H9 (cell line): ENCODE measurements around the gene BCAS3. TPM values are rescaled to one million over a fixed set of nuclear protein-coding genes. Genes with fewer than 3 reads are reported as not detected.

Experiments used
- DNase-seq: peaks from one replicate; pipeline ENCODE4 v3.0.0-alpha.2; 2017
- H2AFZ ChIP-seq: one replicate; pipeline ENCODE4 v1.6.1; 2013; ENCODE audit warnings: mild to moderate bottlenecking, low read length, control low read depth, moderate library complexity
- H2AK5ac ChIP-seq: 2 replicates; pipeline ENCODE4 v1.6.1; 2013; ENCODE audit warnings: low read length, control low read depth, mixed read lengths; ENCODE audit not compliant: insufficient read length
- H2BK120ac ChIP-seq: one replicate; pipeline ENCODE4 v1.6.1; 2013; ENCODE audit warnings: low read depth, mild to moderate bottlenecking, low read length, control low read depth, inconsistent platforms; ENCODE audit not compliant: poor library complexity, severe bottlenecking
- H2BK12ac ChIP-seq: 2 replicates; pipeline ENCODE4 v1.6.1; 2013; ENCODE audit warnings: low read length, control low read depth, mixed read lengths, low read depth; ENCODE audit not compliant: insufficient read length
- H2BK15ac ChIP-seq: 2 replicates; pipeline ENCODE4 v1.6.1; 2013; ENCODE audit warnings: low read depth, low read length, control low read depth
- H2BK20ac ChIP-seq: one replicate; pipeline ENCODE4 v1.6.1; 2013; ENCODE audit warnings: low read depth, mild to moderate bottlenecking, low read length, control low read depth, inconsistent platforms; ENCODE audit not compliant: poor library complexity, severe bottlenecking
- H2BK5ac ChIP-seq: 2 replicates; pipeline ENCODE4 v1.6.1; 2013; ENCODE audit warnings: low read length, control low read depth, mixed read lengths; ENCODE audit not compliant: insufficient read length
- H3K14ac ChIP-seq: 2 replicates; pipeline ENCODE4 v1.6.1; 2013; ENCODE audit warnings: low read length, control low read depth; ENCODE audit not compliant: insufficient read depth
- H3K18ac ChIP-seq: 2 replicates; pipeline ENCODE4 v1.6.1; 2013; ENCODE audit warnings: low read depth, mild to moderate bottlenecking, mixed read lengths, low read length, control low read depth; ENCODE audit not compliant: insufficient read length
- H3K23ac ChIP-seq: 2 replicates; pipeline ENCODE4 v1.6.1; 2013; ENCODE audit warnings: low read length, control low read depth, mixed read lengths, low read depth; ENCODE audit not compliant: insufficient read length
- H3K23me2 ChIP-seq: 2 replicates; pipeline ENCODE4 v1.6.1; 2013; ENCODE audit warnings: low read depth, mild to moderate bottlenecking, mixed read lengths, low read length, control low read depth; ENCODE audit not compliant: insufficient read length, poor library complexity, severe bottlenecking
- H3K27ac ChIP-seq: 2 replicates; pipeline ENCODE4 v1.5.1; 2013; ENCODE audit warnings: low read length, control low read depth, mixed read lengths, low read depth; ENCODE audit not compliant: insufficient read length
- H3K27me3 ChIP-seq: 2 replicates; pipeline ENCODE4 v1.6.1; 2013; ENCODE audit warnings: low read length, control low read depth, inconsistent platforms; ENCODE audit not compliant: insufficient read depth
- H3K4ac ChIP-seq: 2 replicates; pipeline ENCODE4 v1.6.1; 2013; ENCODE audit warnings: low read depth, mild to moderate bottlenecking, control low read depth, inconsistent platforms, low read length, moderate library complexity
- H3K4me1 ChIP-seq: 2 replicates; pipeline ENCODE4 v1.6.1; 2013; ENCODE audit warnings: low read length, control low read depth, inconsistent platforms; ENCODE audit not compliant: insufficient read depth
- H3K4me2 ChIP-seq: 2 replicates; pipeline ENCODE4 v1.6.1; 2013; ENCODE audit warnings: low read length, control low read depth, mixed read lengths; ENCODE audit not compliant: insufficient read length, insufficient read depth
- H3K56ac ChIP-seq: 2 replicates; pipeline ENCODE4 v1.6.1; 2013; ENCODE audit warnings: low read depth, mild to moderate bottlenecking, mixed read lengths, low read length, control low read depth; ENCODE audit not compliant: insufficient read length
- H3K79me1 ChIP-seq: 2 replicates; pipeline ENCODE4 v1.6.1; 2013; ENCODE audit warnings: low read depth, mild to moderate bottlenecking, moderate library complexity, low read length, control low read depth, inconsistent platforms; ENCODE audit not compliant: insufficient read depth, poor library complexity, severe bottlenecking
- H3K79me2 ChIP-seq: 2 replicates; pipeline ENCODE4 v1.6.1; 2013; ENCODE audit warnings: low read length, control low read depth, inconsistent platforms; ENCODE audit not compliant: insufficient read depth
- H3K9ac ChIP-seq: 2 replicates; pipeline ENCODE4 v1.6.1; 2013; ENCODE audit warnings: low read length, control low read depth, mixed read lengths; ENCODE audit not compliant: insufficient read length; ENCODE audit errors: extremely low read depth
- H3K9me3 ChIP-seq: one replicate; pipeline ENCODE4 v1.6.1; 2013; ENCODE audit warnings: low read depth, low read length, inconsistent platforms; ENCODE audit not compliant: control insufficient read depth
- H3T11ph ChIP-seq: one replicate; pipeline ENCODE4 v1.6.1; 2013; ENCODE audit warnings: mild to moderate bottlenecking, low read length, control low read depth, inconsistent platforms
- H4K20me1 ChIP-seq: one replicate; pipeline ENCODE4 v1.6.1; 2013; ENCODE audit not compliant: control insufficient read depth, insufficient read length, insufficient read depth
- H4K5ac ChIP-seq: 2 replicates; pipeline ENCODE4 v1.6.1; 2013; ENCODE audit warnings: low read depth, mild to moderate bottlenecking, mixed read lengths, low read length, control low read depth; ENCODE audit not compliant: insufficient read length
- H4K8ac ChIP-seq: replicated peaks from 2 replicates; pipeline ENCODE4 v1.6.1; 2013; ENCODE audit warnings: low read length, control low read depth, mixed read lengths, low read depth; ENCODE audit not compliant: insufficient read length
- H4K91ac ChIP-seq: 2 replicates; pipeline ENCODE4 v1.6.1; 2013; ENCODE audit warnings: low read depth, mild to moderate bottlenecking, moderate library complexity, mixed read lengths, low read length, control low read depth; ENCODE audit not compliant: insufficient read length
- H3K27ac Mint-ChIP-seq, 3 experiments: 2 replicates in 2 of 3; 3 replicates in 1 of 3; pipeline ENCODE4 v1.8.0; 2020 to 2021; ENCODE audit warnings: mixed read lengths in 3 of 3, mild to moderate bottlenecking in 1 of 3, moderate library complexity in 1 of 3
- H3K27me3 Mint-ChIP-seq: 2 replicates; pipeline ENCODE4 v1.8.0; 2021; ENCODE audit warnings: low read depth, mild to moderate bottlenecking, moderate library complexity, mixed read lengths
- H3K36me3 Mint-ChIP-seq, 3 experiments: 2 replicates in 2 of 3; 3 replicates in 1 of 3; pipeline ENCODE4 v1.8.0; 2020 to 2021; ENCODE audit warnings: low read depth in 3 of 3, mixed read lengths in 3 of 3; ENCODE audit not compliant: insufficient read depth in 1 of 3
- H3K4me1 Mint-ChIP-seq, 2 experiments: 2 replicates each; pipeline ENCODE4 v1.8.0; 2020; ENCODE audit warnings: mixed read lengths in 2 of 2
- H3K4me3 Mint-ChIP-seq, 2 experiments: 2 replicates in 1 of 2; 3 replicates in 1 of 2; pipeline ENCODE4 v1.8.0; 2020 to 2021; ENCODE audit warnings: mild to moderate bottlenecking in 2 of 2, mixed read lengths in 2 of 2, moderate library complexity in 1 of 2
- H3K9me3 Mint-ChIP-seq, 2 experiments: 2 replicates in 1 of 2; 3 replicates in 1 of 2; pipeline ENCODE4 v1.8.0; 2020; ENCODE audit warnings: mild to moderate bottlenecking in 2 of 2, mixed read lengths in 2 of 2, moderate library complexity in 1 of 2
- WGBS: extraction: QIAGEN DNeasy Blood & Tissue Kit; methylation state at CpG from one replicate; pipeline ENCODE4 v1.1.7; 2013; ENCODE audit warnings: missing lambda C conversion rate, low lambda C conversion rate, mixed read lengths; ENCODE audit not compliant: insufficient read length; ENCODE audit errors: extremely low coverage; 5-methylcytosine and 5-hydroxymethylcytosine counted together
- total RNA-seq: library from RNA; stranded (reverse); gene quantifications from 2 replicates; pipeline ENCODE4 v1.2.1, GENCODE V29; 2021
- TF ChIP-seq, protein P1 (sequence below): fragments of 200-600 bp; sonication (generic); conservative IDR thresholded peaks from 3 replicates; pipeline ENCODE4 v1.8.0; 2021; ENCODE audit warnings: antibody characterized with exemption, mild to moderate bottlenecking

BCAS3 gene
- total RNA-seq, 1 experiment from 2014 or later, result 22.4 TPM

DNA sequence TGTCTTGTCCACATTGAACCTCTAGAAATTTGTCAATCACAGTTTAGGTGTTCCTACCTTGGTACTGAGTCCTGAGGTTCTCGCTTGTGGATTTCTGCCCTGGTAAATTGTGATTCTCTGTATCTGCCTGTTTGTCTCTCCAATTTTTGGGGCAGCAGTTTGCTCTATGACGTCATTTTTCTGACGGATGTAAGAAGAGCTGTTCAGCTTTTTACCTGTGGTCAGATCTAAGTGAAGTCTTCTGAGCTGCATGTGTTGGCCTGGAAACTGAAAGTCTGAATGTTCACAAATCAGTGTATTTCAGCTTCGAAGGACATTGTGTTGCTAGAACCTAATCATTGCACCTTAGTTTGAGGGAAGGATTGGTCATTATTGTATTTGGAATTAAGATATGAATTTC lies 63.4 kb downstream of the BCAS3 start:
- DNase-seq, result no peak
- H3T11ph ChIP-seq, result no peak overlapping the region
- no peak overlapping the region for H4K5ac ChIP-seq
- Mint-ChIP-seq H3K4me3 (no peak overlapping the region), H3K36me3 (0 out of 7 replicates have a peak, but pooled peaks cover 0 to 6% (median 0%) of the 10 kb centered on the region in 3 experiments), H3K4me1 (peaks cover 13 to 14% of the 10 kb centered on the region in 2 experiments), H3K27me3 (no peaks in the 10 kb centered on the region), H3K27ac (no peak overlapping the region), H3K9me3 (peaks cover 0 to 3% of the 10 kb centered on the region in 2 experiments; a peak in 2 of 5 replicates)
- H4K20me1 ChIP-seq, result no peaks in the 10 kb centered on the region
- no peak overlapping the region for H3K4ac ChIP-seq
- TF ChIP-seq, protein P1, sequence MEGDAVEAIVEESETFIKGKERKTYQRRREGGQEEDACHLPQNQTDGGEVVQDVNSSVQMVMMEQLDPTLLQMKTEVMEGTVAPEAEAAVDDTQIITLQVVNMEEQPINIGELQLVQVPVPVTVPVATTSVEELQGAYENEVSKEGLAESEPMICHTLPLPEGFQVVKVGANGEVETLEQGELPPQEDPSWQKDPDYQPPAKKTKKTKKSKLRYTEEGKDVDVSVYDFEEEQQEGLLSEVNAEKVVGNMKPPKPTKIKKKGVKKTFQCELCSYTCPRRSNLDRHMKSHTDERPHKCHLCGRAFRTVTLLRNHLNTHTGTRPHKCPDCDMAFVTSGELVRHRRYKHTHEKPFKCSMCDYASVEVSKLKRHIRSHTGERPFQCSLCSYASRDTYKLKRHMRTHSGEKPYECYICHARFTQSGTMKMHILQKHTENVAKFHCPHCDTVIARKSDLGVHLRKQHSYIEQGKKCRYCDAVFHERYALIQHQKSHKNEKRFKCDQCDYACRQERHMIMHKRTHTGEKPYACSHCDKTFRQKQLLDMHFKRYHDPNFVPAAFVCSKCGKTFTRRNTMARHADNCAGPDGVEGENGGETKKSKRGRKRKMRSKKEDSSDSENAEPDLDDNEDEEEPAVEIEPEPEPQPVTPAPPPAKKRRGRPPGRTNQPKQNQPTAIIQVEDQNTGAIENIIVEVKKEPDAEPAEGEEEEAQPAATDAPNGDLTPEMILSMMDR, result no peak
- H3K79me2 ChIP-seq, result no peaks in the 10 kb centered on the region
- H2BK15ac ChIP-seq, result no peak overlapping the region
- H4K91ac ChIP-seq, result no peak overlapping the region
- H4K8ac ChIP-seq, result no peak overlapping the region
- no peak overlapping the region for H3K9ac ChIP-seq
- no peak overlapping the region for H3K23ac ChIP-seq
- H2BK5ac ChIP-seq, result no peak overlapping the region
- no peak overlapping the region for H3K14ac ChIP-seq
- no CpG with 5 or more reads among the region's 4 CpGs for WGBS
- no peak overlapping the region for H3K56ac ChIP-seq
- H3K27ac ChIP-seq, result no peak overlapping the region
- H2BK120ac ChIP-seq, result no peak overlapping the region
- H3K18ac ChIP-seq, result no peak overlapping the region
- no peaks in the 10 kb centered on the region for H3K9me3 ChIP-seq
- H3K4me1 ChIP-seq, result peaks cover 2% of the 10 kb centered on the region; the same call in 1 of the 2 replicates
- H2BK12ac ChIP-seq, result no peak overlapping the region
- H2AK5ac ChIP-seq, result no peak overlapping the region
- H3K79me1 ChIP-seq, result no peaks in the 10 kb centered on the region
- no peaks in the 10 kb centered on the region for H3K27me3 ChIP-seq
- H3K23me2 ChIP-seq, result no peaks in the 10 kb centered on the region
- no peak overlapping the region for H2AFZ ChIP-seq
- H3K4me2 ChIP-seq, result no peak overlapping the region
- no peak overlapping the region for H2BK20ac ChIP-seq
